GM21529 (cell line): ENCODE data around the gene CYTH2.

Source experiments
- ATAC-seq: cut with Tn5 transposase; IDR thresholded peaks from one replicate; pipeline ENCODE4 v1.9.1; 2021; ENCODE audit not compliant: unreplicated experiment

Gene CYTH2

GRCh38 chr19:48469289-48469881, at the start of gene CYTH2:
CYTH2 (plus strand) TSS chr19:48469369; CDS start chr19:48469508, 139 bp downstream.
- peak; percentile 27 for ATAC-seq

DNA sequence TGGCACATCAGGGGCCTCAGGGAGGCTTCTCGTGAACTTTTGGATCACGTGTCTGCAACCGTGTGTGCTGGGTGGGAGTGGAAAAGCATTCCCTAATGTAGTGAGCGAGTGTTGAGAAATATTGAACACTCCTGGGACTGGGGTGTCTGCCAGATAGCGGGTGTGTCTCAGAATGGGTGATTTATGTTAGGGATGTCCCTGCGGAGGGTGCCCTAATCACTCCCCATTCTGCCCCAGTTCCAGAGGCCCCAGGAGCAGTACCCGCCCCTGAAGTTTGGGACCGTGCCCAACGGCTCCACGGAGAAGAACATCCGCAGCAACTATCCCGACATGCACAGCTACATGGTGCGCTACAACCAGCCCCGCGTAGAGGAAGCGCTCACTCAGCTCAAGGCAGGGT, 47.6 kb upstream of the CYTH2 start:
- ATAC-seq, result no peak

- ATAC-seq, result no peak
Measured at GRCh38 chr19:48424694-48425219, 44.4 kb upstream of the CYTH2 start.

GRCh38 chr19:48428670-48429069, 40.5 kb upstream of the CYTH2 start:
- no peak for ATAC-seq

DNA sequence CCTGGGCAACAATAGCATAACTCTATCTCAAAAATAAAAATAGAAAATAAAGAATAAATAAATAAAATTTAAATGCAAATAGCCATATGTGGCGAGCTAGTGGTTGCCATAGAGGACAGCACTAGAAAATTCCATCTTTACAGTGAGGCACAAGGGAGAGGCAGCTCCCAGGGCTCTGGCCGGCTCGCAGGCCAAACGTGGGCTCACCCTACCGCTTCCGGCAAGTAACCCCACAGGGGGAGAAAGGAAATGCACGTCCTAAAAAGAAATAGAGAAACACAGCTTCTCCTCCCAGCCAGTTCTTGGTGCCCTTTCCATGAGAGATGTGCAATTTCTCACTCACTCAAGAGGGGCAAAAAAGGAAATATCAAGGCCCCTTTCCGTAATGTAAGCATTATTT, 35.8 kb upstream of the CYTH2 start:
- ATAC-seq, result no peak

- ATAC-seq, result no peak
Measured at GRCh38 chr19:48436586-48436985, 32.6 kb upstream of the CYTH2 start.

- no peak for ATAC-seq
Measured at GRCh38 chr19:48441360-48442050, 27.7 kb upstream of the CYTH2 start.

- no peak for ATAC-seq
Measured at GRCh38 chr19:48442116-48443035, 26.8 kb upstream of the CYTH2 start.

- ATAC-seq, result no peak
Measured at GRCh38 chr19:48443256-48443655, 25.9 kb upstream of the CYTH2 start.

- ATAC-seq, result no peak
Measured at GRCh38 chr19:48443731-48444128, 25.4 kb upstream of the CYTH2 start.

GRCh38 chr19:48444129-48444935, 24.8 kb upstream of the CYTH2 start:
- no peak for ATAC-seq

DNA sequence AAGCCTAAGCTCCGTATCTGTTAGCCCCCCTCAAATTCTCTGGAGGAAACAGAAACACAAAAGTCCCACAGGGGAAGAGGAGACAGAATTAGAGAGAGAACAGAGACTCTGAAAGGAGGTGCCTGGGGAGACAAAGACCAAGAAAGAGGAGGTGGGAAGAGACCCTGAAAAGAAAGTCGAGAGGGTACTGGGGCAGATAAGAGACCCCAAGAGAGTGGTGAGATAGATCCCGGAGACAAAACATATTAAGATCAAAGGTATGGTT, 24.3 kb upstream of the CYTH2 start:
- no peak for ATAC-seq

- ATAC-seq, result peak; percentile 29
Measured at GRCh38 chr19:48445256-48445605, 23.9 kb upstream of the CYTH2 start.

DNA sequence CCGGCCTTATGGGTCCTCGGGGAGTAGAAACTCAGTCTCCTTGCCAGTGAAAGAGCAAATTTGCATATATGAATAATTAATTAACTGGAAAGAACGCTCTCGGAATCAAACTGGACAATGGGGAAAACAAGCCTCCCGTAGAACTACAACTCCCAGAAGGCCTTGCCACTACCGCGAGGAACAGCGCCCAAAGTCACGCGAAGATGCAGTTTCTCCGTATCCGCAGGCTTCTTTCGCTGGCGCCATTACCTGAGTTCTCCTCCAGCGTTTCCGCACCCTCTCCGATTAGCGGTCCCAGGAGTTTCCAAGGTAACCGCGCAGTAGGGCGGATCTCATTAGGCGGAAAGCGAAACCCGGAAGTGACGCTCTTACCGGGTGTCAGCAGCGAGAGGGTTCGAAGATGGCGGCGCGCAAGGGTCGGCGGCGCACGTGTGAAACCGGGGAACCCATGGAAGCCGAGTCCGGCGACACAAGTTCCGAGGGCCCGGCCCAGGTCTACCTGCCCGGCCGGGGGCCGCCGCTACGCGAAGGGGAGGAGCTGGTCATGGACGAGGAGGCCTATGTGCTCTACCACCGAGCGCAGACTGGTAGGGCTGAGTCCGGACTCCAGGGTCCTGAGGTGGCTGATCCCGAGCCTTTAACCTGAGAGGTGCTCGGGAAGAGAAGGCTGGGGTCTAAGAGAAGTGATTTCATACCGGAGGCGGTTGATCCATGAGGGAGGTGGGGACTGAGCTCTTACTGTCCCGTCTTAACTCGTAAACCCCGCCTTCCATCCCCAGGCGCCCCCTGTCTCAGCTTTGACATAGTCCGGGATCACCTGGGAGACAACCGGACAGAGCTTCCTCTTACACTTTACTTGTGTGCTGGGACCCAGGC, 23.3 kb upstream of the CYTH2 start, which contains the start of gene GRWD1:
Gene GRWD1 (plus strand): TSS at position 378 of the 876 bp plus-strand sequence. CDS start 23 bp downstream, at position 401.
- ATAC-seq, result peak; percentile 83

DNA sequence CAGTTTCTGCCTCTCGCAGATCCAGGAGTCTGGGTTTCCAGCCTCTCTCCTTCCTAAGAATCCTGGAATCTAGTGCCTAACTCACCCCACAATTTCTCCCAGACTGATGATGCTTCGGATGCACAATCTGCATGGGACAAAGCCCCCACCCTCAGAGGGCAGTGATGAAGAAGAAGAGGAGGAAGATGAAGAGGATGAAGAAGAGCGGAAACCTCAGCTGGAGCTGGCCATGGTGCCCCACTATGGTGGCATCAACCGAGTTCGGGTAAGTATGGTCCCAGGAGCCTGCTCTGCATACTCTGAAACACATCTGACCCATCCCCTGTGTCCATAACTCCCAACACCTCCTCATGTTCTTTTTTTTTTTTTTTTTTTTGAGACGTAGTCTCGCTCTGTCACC, 22.6 kb upstream of the CYTH2 start:
- no peak for ATAC-seq

GRCh38 chr19:48448563-48448962, 20.6 kb upstream of the CYTH2 start:
- no peak for ATAC-seq

GRCh38 chr19:48450441-48450840, 18.7 kb upstream of the CYTH2 start:
- ATAC-seq, result no peak

DNA sequence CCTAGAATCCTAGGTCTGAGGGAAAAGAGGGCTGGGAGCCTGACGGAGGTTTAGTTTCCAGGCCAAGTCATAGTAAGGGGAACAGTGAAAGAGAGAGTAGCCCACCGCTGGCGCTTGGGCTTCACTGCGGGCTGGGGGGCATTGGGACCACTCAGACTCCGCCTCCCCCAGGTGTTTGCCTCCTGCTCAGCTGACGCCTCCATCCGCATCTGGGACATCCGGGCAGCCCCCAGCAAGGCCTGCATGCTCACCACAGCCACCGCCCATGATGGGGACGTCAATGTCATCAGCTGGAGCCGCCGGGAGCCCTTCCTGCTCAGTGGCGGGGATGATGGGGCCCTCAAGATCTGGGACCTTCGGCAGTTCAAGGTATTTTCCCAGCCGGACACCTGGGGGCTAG, 18.3 kb upstream of the CYTH2 start:
- no peak for ATAC-seq

- ATAC-seq, result no peak
Measured at GRCh38 chr19:48451624-48452023, 17.5 kb upstream of the CYTH2 start.
